Measurements from ENCODE around the gene TTC24. TPM values are rescaled to one million over a fixed set of nuclear protein-coding genes. Genes with fewer than 3 reads are reported as not detected.
"Not testable (repeated sequence)": the region's sequence is repeated elsewhere in the genome, so short reads cannot be mapped to it uniquely, and the experiment has no call there.

The TTC24 gene
- total RNA-seq (2014; rRNA removed; shearing (Covaris generic)), result not detected in 2 replicates

DNA sequence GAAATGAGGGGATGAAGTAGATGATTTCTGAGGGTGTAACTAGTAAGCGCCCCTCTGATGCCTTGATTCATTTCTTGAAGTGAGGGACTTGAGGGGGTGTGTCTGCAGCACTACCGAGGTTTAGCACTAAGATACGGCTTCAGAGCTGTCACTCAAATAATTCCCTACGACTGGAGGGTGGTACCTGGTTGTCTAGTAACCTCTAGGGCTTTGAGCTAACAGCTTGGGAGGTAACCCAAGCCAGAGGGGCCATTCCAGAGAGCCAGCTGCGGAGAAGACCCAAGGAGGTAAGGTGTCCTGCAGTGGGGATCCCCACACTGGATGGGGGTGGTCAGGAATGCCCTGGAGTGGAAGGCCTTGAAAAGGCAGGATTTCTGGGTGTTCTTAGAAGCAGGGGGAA, at the start of gene TTC24:
TSS of gene TTC24 (plus strand) at position 252 of the 400 bp plus-strand sequence. CDS start 1,642 bp downstream, outside the sequence.
- DNase-seq (ENCODE audit: low spot score), result no peak

DNA sequence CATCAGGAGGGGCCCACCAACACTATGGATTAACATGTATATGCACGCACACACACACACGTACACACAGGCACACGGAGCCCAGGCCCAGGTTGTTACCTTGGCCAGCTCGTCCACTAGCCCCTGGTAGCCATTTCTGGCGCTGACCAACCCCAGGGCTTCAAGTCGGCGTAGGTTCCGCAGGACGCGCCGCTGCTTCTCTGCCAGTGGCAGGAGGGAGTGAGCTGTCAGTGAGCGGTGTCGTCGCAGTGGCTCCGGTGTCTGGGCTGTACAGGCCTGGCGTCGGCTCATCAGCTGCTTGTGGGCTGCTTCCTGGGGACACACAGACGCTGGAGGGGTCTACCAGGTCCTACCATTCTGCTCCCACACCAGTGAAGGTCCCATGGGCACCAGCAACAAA, 49.5 kb upstream of the TTC24 start:
- no peak for DNase-seq (ENCODE audit: low spot score)

DNA sequence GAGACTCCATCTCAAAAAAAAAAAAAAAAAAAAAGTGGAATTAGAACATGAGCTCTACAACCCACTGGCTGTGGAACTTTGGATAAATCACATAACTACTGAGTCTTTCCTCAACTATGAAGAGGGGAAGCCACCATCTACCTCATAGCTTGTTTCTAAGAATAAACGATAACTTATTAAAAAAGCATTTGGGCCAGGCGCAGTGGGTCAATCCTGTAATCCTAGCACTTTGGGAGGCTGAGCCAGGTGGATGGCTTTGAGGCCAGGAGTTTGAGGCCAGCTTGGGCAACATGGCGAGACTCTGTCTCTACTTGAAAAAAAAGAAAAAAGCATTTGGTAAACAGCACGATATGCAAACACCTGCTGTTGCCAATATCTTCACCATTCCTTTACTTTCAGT, 47.1 kb upstream of the TTC24 start:
- DNase-seq (ENCODE audit: low spot score), result no peak

DNA sequence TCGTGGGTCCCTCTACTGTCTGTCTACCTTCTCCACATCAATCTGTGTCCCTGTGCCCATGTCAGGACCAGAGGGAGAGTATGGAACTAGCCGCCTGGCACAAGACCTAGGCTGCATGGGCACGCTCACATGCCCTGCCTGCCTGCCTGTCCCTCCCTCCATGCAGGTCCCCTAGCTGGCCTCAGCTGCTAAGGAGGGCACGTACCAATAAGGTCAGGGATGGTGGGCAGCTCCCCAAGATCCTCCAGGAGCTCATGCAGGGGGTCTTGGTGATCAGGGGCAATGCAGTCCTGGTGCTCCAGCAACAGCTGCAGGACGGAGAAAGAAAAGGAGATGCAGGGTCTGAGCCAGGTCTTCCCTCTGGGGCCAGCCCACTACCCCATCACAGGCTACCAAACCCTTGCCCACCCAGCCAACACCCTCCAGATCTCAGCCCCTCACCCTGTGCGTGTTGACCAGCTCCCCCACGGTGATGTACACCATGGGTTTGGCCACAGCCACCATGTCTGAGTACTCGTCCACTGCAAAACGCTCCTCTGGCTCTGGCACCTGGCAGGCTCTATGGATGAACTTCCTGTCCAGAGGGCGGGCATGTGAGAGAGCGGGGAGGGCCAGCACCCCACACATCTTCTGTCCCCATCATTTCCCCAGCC, 45.8 kb upstream of the TTC24 start:
- no peak for DNase-seq (ENCODE audit: low spot score)

DNA sequence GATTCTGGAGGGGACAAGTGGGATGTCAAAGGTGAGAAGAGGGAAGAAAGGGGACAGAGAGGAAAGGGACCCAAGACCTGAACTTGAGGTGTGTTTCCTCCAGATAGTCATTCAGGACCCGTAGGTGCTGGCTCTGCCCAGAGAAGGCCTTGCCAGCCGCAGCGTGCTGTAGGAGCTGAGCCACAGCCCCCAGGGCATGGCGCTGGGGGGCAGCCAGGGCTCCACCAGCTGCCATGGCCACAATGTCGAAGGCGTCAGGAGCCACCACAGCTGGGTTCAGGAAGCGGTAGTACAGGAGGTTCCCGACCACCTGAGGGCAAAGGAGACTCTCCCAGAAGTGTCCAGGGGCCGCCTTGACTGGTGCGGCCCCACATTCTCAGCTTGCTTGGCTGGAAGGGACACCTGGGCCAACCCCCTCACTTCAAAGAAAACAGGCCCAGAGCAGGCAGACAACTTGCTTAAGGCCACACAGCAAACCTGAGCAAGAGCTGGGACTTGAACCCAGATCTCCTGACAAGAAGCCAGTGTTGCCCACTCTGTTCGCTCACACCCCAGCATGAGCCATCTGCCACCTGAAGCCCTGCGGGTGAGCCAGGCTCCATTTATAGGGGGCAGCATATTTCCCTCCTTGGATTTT, 45.0 kb upstream of the TTC24 start:
- DNase-seq (ENCODE audit: low spot score), result no peak

DNA sequence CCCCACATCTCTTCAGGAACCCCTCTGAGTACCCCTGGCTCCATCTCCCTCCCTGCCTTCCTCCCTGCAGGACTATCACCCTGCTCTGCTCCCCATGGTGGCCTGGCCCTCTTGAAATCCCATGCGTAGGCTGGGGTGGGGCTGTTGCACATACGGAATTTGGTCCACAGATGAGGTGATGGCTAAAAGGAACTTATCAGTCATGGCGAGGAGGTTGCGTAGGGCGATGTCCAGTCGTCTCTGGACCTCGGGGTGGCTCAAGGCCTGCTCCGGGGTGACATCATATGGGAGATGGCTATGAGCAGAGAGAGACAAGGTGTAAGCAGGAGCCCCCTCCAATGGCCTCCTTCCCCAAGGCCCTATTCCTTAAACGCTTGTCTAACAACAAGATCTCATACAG, 42.5 kb upstream of the TTC24 start:
- no peak for DNase-seq (ENCODE audit: low spot score)

DNA sequence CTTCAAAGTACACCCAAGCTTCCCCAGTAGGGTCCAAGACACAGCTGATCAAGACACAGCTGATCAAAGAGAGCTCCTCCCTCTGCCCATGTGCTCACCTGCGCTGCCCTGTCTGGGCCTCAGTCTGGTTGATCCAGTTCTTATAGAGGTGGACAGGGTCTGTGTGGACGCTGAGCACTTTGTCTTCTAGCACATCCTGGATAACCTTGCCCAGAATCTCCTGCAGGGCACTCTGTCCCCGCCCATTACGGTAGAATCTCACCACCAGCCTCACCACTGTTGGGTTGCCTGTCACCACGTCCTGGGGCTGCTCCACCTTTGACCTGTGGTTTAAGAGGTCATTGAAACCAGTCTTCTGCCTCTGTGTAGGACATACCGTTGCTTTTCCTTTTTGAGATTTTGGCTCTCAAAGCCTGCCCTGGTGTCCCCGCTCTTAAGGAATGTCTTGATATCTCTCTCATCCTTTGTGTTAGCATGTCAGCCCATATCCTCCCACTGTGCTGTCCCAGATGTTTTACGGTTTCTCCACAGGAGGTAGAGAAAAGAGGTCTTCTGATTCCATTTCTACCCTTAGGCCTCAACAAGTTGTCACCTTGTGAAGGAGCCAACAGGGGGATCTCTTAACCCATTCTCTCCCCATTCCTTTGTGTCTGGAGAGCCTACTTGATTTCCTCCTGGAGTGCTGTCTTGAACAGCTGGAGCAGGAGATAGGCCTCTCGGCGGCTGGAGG, 40.6 kb upstream of the TTC24 start:
- DNase-seq (ENCODE audit: low spot score), result no peak

DNA sequence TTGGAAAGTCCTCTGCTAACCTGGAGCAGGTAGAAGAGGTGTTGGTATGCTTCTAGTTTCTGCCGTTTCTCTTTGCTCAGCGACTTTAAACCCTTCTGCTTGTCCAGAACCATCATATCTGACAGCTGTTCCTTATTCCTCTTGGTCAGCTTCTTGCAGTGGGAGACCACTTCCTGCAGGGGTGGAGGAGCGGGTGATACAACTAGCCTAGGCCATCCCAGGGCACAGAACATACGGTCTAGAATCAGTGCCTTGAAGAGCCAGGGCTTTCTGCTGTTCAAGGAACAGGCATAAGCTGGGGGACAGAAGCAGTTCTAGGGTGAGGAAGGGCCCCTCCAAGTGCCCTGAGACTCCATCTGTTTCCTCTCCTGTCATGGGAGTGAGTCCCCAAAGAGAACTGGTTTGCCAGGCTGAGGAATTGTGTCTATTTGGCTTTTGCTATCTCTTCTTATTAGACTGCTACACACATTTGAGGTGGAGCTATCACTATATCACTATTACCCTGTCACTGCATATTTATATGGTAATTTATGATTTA, 39.6 kb upstream of the TTC24 start:
- DNase-seq (ENCODE audit: low spot score), result no peak

DNA sequence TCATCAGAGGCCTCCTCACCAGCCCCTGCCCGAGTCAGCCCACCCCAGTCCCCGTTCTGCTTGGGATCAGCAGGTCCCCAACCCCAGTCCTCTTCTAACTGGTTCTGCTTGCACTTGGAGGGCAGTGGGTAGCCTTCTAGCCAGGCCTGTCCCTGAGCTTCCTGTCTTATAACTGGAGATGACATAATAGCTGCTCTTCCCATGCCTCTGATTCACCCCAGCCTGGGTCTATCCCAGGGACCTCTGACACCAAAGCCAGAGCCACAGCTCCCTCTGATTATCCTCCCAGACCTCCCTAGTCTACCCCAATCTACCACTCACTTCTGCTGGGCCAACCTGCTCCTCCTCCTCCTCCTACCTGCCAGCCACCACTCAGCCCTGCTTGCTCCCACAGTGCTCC, 38.6 kb upstream of the TTC24 start:
- no peak for DNase-seq (ENCODE audit: low spot score)

DNA sequence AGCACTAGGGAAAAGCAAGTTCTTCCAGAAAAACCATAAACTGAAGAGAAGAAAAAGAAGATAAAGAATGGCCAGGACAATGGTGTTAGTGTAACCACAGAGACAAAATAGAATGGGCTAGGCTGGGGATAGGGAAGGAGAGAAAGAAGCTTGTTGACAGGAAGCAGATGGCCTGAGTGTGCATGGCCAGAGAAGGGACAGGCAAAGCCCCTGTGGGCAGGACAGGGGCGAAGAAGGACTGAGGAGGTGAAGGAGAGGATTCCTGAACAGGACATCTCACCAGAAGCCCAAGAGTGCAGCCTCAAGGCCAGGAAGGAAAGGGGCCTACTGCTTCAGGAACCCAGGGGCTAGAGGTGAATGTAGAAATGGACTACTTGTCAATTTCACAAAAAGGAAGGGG, 36.5 kb upstream of the TTC24 start:
- no peak for DNase-seq (ENCODE audit: low spot score)

DNA sequence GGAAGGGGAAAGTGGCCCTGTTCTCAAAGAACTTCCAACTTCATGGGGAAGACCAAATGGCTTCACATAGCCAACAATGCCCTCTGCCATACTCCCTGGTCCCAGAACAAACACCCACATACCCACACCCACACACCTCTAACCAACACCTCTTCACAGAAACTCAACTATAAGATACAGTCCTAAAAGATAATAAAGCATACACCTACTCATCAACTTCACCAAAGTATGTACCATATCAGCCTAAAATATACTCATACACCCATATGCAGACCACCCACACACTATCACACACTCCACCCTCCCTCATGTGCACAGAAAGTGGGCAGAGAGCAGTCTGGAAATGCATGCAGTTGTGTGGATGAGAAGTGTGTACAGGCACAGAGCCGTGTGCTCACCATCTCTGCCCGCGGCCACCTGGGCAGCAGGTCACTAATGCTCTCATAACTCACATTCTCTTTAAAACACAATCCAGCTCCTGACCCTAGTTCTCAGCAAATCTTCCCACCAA, 34.9 kb upstream of the TTC24 start:
- no peak for DNase-seq (ENCODE audit: low spot score)

DNA sequence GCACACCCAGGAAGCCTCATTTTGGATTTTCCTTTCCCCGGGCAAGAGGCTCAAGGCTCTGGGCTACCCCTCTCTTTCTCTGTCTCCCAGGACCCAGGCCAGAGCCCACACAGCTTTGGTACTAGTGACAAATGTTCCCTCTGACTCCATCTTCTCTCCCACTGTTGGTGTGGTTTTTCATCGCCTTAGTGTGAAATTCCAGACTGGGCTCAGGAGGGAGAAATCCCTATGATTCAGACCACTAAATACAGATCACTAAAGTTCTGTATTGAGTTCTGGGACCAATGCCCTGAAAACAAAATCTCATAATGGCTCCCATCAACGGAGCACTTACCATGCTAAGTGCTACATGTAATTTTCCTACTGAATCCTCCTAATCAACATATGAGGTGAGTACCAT, 33.3 kb upstream of the TTC24 start:
- DNase-seq (ENCODE audit: low spot score), result no peak

DNA sequence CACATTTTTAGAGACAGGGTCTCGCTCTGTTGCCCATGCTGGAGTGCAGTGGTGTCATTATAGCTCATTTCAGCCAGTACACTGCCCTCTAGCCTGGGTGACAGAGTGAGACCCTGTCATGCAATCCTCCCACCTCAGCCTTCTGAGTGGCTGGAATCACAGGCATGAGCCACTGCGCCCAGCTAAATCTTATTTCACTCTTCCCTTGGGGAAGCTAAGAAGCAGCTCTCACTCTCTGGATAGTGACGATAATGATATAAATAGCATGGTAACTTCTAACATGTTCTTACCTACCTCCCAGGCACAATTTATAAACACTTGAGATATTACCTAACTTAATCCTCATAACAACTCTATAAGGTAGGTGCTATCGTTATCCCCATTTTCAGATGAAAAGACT, 32.1 kb upstream of the TTC24 start:
- no peak for DNase-seq (ENCODE audit: low spot score)

DNA sequence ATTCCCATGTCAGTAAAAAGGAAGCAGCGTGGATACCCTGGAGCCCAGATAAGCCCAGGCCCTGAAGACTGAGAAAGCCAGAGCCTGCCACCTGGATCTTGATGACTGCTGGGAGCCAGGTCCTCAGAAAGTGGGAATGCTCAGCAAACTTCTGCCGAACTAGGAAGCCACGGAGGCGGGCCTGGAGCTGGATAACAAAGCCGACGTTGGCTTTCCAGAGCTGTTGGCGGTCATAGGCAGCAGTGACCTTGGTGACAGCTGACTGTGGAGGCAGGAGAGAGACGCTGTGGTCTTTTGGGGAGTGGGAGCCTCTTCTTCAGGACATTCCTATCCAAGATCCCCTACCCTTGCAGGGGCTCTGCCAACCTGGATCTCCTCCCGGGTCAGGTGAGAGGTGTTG, 31.5 kb upstream of the TTC24 start:
- DNase-seq (ENCODE audit: low spot score), result no peak

DNA sequence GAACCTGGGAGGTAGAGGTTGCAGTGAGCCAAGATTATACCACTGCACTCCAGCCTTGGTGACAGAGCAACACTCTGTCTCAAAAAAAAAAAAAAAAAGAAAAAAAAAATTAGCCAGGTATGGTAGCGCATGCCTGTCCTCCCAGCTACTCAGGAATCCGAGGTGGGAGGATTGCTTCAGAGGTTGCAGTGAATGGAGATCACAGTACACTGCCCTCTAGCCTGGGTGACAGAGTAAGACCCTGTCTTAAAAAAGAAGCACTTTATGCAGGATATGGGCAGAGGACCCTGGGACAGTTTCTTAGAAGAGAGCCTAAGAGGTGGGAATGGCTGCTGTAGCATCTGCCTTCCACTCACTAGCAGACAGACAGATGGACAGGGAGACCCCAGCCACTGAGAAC, 30.1 kb upstream of the TTC24 start:
- no peak for DNase-seq (ENCODE audit: low spot score)

DNA sequence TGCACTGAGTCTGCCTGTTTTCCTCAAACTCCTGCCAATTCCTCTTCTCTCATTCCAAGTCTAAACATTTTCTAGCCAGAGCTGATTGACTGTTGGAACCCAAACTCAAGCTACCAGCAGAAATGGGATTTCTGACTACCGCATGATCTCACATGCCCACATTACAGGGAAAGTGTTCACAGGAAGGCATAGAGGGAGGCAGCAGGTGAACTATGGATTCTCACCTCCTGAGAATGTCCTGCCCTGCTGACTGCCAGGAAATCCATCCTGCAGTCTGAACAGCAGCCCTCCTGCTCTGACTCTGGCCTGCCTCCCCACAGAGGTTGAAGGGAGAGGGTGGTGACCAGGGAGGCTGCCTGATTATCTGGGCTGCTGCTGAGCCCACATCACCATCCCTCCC, 29.7 kb upstream of the TTC24 start:
- DNase-seq (ENCODE audit: low spot score), result no peak

DNA sequence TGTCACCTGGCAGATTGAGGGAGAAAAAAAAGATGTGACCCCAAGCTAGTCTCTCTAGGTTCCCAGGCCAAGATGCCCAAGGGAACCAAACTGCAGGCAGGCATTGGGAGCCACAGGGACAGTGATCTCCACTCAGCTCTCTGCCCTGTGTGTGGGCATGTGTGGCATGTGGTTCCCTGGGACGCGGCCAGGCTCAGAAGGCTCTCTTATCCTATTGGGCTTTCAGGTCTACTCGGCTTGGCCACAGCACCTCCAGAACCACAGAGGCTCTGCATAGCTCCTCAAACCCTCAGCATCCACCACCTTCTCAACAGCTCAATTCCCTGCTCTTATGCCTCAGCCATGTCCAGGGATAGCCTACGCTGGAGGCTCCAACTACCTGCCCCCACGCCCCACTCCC, 29.2 kb upstream of the TTC24 start:
- DNase-seq (ENCODE audit: low spot score), result no peak

DNA sequence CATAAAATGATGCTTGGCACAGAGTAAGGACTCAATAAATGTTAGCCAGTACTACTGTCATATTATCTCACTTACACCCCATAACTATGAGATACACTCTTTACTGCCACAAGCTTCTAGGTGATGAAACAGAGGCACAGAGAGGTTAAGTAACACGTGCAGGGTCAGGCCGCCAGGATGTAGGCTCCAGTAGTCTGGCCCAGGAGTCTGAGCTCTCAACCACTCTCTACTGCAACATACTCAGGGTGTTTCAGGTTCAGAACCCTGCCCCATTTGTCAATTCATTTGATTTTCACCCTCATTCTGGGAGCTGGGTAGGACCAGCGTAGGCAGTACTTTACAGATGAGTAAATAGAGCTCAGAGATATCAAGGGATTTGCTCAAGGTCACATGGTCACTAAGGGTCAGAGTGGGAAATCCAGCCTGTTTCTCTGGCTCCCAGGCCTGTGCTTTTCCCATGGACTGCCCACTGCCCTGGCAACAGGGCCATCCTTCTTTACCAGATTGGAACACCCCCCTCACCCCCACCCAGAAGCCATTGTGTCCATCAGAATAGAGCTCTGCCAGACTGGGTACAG, 28.4 kb upstream of the TTC24 start:
- no peak for DNase-seq (ENCODE audit: low spot score)

DNA sequence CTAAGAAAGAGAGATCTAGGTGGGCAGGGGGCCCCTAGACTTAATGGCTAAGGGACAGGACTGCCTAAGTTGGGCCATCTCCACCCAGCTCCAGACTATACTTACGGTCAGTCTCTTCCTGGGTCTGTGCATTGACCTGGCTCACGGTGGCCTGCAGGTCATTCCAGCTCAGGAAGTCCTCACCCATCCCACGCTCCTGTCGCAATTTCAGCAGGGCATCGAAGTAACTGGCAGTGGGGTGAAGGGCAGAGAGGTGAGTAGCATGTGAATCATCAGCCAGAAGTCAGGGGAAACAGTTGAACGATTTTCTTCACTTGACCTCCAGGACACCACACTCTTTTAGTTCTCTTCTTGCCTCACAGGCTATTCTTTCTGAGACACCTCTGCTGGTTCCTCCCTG, 27.7 kb upstream of the TTC24 start:
- DNase-seq (ENCODE audit: low spot score), result no peak

DNA sequence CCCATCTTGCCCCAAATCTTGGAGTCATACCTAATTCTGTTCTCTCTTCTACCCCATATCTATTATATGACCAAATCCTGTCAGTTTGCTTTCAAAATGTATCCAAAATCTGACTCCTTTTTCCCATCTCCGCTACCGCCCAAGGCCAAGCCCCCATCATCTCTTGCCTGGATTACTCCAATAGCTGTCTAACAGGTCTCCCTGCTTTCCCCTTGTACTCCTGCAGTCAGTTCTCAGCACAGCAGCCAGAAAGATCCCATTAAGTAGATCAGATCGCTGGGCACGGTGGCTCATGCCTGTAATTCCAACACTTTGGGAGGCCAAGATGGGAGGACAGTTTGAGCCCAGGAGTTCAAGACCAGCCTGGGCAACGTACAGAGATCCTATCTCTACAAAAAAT, 27.0 kb upstream of the TTC24 start:
- no peak for DNase-seq (ENCODE audit: low spot score)

DNA sequence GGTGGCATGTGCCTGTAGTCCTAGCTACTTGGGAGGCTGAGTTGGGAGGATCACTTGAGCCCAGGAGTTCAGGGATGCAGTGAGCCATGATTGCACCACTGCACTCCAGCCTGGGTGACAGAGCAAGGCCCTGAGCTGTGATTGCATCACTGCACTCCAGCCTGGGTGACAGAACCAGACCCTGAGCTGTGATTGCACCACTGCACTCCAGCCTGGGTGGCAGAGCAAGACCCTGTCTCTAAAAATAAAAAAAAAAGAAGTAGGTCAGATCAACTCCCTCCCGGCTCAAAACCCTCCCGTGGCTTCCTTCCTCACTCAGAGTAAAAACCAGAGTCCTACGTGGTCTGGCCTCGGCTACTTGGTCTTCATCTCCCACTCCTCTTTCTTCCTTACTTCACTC, 26.6 kb upstream of the TTC24 start:
- DNase-seq (ENCODE audit: low spot score), result not testable (repeated sequence)

DNA sequence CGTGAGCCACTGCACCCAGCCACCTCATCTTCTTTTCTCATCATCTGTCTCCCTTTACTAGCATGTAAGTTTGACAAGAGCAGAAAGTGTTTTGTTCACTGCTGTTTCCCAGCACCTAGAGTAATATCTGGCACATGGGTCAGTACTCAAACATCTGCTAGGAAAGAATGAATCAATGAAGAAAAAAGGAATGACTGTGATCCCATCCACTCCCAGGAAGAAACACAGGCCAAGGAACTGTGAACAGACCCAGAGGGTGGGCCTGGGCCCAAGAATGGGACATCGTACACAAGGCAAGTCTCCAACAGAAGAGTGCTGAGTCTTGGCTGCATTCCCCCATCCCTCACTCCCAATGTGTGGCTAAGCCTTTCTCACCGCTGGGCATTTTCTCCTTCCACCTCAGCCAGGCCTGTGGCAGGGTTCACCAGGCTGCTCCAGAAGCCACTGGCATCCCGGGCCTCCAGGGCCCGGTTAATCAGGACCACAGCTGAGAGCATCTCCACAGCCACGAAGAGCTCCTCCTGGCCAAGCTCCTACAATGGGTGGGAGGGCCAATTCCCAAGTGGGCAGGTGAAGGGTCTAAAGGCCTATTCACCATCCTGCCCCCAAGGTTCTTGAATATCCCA, 25.6 kb upstream of the TTC24 start:
- DNase-seq (ENCODE audit: low spot score), result no peak
